Measurements from ENCODE around the gene ANXA11. TPM values are rescaled to one million over a fixed set of nuclear protein-coding genes. Genes with fewer than 3 reads are reported as not detected.
A peak's percentile ranks its signal among the peaks of the same experiment; 100 is the strongest.

ANXA11 gene
- total and polyA plus RNA-seq, 2 of the 8 experiments (the other 6 are each of a cell fraction or from before 2014, with no cell fraction given): 40.5 to 84.9 TPM

DNA sequence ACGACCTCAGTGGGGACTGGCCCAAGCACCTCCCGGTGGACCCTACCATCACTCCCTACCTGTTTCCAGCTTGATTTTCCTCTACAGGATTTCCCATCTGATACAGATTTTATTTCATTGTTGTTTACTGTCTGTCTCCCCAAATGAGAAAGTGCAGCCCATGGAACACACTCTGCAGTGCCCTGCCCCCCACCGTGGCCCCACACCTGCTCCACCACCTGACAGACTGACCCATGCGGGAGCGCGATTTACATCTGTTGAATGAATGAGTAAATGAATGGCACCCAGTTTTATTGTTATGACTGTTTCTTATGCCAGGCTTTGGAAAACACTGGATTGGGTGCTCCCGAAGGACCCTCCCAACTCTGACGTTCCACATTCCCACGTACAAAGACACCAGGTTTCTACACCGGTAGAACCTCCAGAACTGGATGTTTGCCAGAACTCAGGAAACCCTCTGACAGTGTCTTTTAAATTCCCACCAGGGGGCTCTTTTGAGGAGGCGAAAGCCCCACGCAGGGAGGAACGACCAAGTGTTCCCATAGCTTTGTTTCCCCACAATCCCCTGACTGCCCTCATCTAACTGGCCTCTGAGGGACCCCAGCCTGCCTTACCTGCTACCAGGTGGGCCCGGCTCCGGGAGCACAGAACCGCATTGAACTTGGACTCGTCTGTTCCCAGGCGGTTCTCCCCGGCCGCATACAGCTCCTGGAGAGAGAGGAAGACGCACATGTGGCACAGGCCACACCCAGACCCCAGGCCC lies 43.8 kb downstream of the ANXA11 start:
- peak in 1 of 2 experiments; percentile 59 for DNase-seq (ENCODE audit: low read depth in 1 of 2, low spot score in 2 of 2)
- Histone ChIP-seq H3K79me2 (ENCODE audit: control insufficient read depth in 1 of 2, insufficient read depth in 2 of 2, low read length in 2 of 2) (no peaks in the 10 kb centered on the region), H3K23ac (ENCODE audit: insufficient read length) (no peak overlapping the region), H3K23me2 (ENCODE audit: low read depth, low read length) (no peaks in the 10 kb centered on the region), H3K18ac (ENCODE audit: extremely low read depth, low read length) (0 out of 2 replicates have a peak overlapping the region, but pooled peaks have one; percentile 32), H2BK120ac (replicated peaks; ENCODE audit: low read depth, low read length) (no peak overlapping the region), H3K79me1 (ENCODE audit: low read depth, low read length) (no peaks in the 10 kb centered on the region; the same call in 1 of the 2 replicates), H3K4me2 (ENCODE audit: insufficient read depth in 1 of 2, low read depth in 2 of 2, low read length in 2 of 2) (peak overlapping the region in 1 of 2 experiments; percentile 4; a peak in 1 of 4 replicates), H2BK20ac (ENCODE audit: low read length) (no peak overlapping the region), H2AK5ac (ENCODE audit: low read depth, low read length) (no peak overlapping the region), H3K9ac (replicated peaks in 1 of 4; ENCODE audit: extremely low read depth in 1 of 4, low read depth in 3 of 4, low read length in 3 of 4) (no peak overlapping the region), H3K4me3 (ENCODE audit: extremely low read depth in 1 of 4, insufficient read depth in 2 of 4, low read depth in 3 of 4, low read length in 4 of 4) (peak overlapping the region in 1 of 4 experiments; percentile 19; a peak in 1 of 8 replicates), H4K8ac (ENCODE audit: extremely low read depth, insufficient read depth, low read length) (no peak overlapping the region), H3K27ac (ENCODE audit: low read depth, low read length) (no peak overlapping the region), H3K56ac (replicated peaks; ENCODE audit: insufficient read length, low read depth, low read length) (no peak overlapping the region), H3K36me3 (ENCODE audit: control insufficient read depth in 2 of 4, insufficient read depth in 4 of 4, low read length in 3 of 4) (peaks cover 4 to 14% (median 9%) of the 10 kb centered on the region in 4 experiments; a peak in 6 of 8 replicates), H3K4ac (replicated peaks; ENCODE audit: insufficient read length, low read depth, low read length) (no peak overlapping the region), H4K5ac (ENCODE audit: insufficient read length, low read depth, low read length) (no peak overlapping the region), H3K9me3 (ENCODE audit: insufficient read depth in 2 of 2, low read depth in 1 of 2, low read length in 1 of 2) (no peaks in the 10 kb centered on the region), H2BK5ac (ENCODE audit: low read depth, low read length) (no peak overlapping the region), H2AFZ (ENCODE audit: low read length) (no peak overlapping the region), H4K20me1 (replicated peaks in 1 of 2; ENCODE audit: control insufficient read depth in 1 of 2, insufficient read depth in 2 of 2, low read length in 2 of 2) (no peaks in the 10 kb centered on the region), H3K4me1 (replicated peaks in 1 of 4; ENCODE audit: control insufficient read depth in 3 of 4, insufficient read depth in 4 of 4, low read length in 3 of 4) (peaks cover 2 to 8% (median 6%) of the 10 kb centered on the region in 4 experiments; a peak in 5 of 7 replicates), H4K91ac (replicated peaks; ENCODE audit: insufficient read length, low read length) (no peak overlapping the region), H2BK12ac (ENCODE audit: low read depth, low read length) (no peak overlapping the region), H3K14ac (ENCODE audit: insufficient read length) (no peak overlapping the region), H3K27me3 (replicated peaks in 1 of 4; ENCODE audit: control insufficient read depth in 3 of 4, extremely low read depth in 1 of 4, insufficient read depth in 3 of 4, low read length in 3 of 4) (no peaks in the 10 kb centered on the region), H2BK15ac (ENCODE audit: low read length) (no peak overlapping the region)
- no peak for FAIRE-seq
- ChIA-PET POLR2A (ENCODE audit: partially characterized antibody) (interaction anchor here (0.7 to 1.9 kb wide), 3 partner anchors 10 to 12 kb away, joined by 3 to 5 read pairs (median 5); no protein-coding TSS in a partner anchor), CTCF (ENCODE audit: partially characterized antibody) (interaction anchor here (0.7 to 7.6 kb wide), 22 partner anchors 8 to 133 kb away, joined by 3 to 66 read pairs (median 6); no protein-coding TSS in a partner anchor)
- TF ChIP-seq CHD1 (IDR thresholded peaks at IDR 0.05; ENCODE audit: low read depth, low read length) (no peak), YY1 (IDR thresholded peaks at IDR 0.05; ENCODE audit: low read depth, low read length) (no peak), RAD21 (IDR thresholded peaks at IDR 0.05 in 1 of 2, conservative IDR thresholded peaks at IDR 0.05 in 1 of 2; ENCODE audit: low read depth in 2 of 2, low read length in 2 of 2) (peak in 1 of 2 experiments; percentile 56)
- TF ChIP-seq, protein P1, sequence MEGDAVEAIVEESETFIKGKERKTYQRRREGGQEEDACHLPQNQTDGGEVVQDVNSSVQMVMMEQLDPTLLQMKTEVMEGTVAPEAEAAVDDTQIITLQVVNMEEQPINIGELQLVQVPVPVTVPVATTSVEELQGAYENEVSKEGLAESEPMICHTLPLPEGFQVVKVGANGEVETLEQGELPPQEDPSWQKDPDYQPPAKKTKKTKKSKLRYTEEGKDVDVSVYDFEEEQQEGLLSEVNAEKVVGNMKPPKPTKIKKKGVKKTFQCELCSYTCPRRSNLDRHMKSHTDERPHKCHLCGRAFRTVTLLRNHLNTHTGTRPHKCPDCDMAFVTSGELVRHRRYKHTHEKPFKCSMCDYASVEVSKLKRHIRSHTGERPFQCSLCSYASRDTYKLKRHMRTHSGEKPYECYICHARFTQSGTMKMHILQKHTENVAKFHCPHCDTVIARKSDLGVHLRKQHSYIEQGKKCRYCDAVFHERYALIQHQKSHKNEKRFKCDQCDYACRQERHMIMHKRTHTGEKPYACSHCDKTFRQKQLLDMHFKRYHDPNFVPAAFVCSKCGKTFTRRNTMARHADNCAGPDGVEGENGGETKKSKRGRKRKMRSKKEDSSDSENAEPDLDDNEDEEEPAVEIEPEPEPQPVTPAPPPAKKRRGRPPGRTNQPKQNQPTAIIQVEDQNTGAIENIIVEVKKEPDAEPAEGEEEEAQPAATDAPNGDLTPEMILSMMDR (IDR thresholded peaks at IDR 0.05; ENCODE audit: control extremely low read depth in 1 of 3, insufficient read depth in 1 of 3, low read depth in 1 of 3, low read length in 3 of 3): peak; percentile 16 to 50 (median 47); a peak in 3 of 4 replicates
- 79% methylated on average over 21 of the region's 21 CpGs; no CpG with 5 or more reads in 1 of the 2 experiments for WGBS, 2 experiments (ENCODE audit: extremely low coverage in 1 of 2, insufficient coverage in 1 of 2, insufficient read length in 1 of 2, insufficient replicate concordance in 2 of 2, low coverage in 1 of 2, low lambda C conversion rate in 2 of 2, missing lambda C conversion rate in 1 of 2)
